GM12875 (cell line): Measurements from ENCODE around the gene CCNY.

Experiments
- H3K4me3 ChIP-seq: one replicate; pipeline ENCODE4 v1.5.1; 2011; ENCODE audit warnings: low read depth, low read length, control low read depth
- CTCF ChIP-seq: IDR thresholded peaks from 2 replicates; pipeline ENCODE4 v1.5.1; 2011; ENCODE audit warnings: low read depth, mild to moderate bottlenecking, control low read depth, inconsistent platforms, low read length, moderate library complexity, borderline replicate concordance; ENCODE audit not compliant: insufficient read depth

The CCNY gene

GRCh38 chr10:35470248-35470924 is 134.1 kb downstream of the CCNY start:
- TF ChIP-seq CTCF, result no peak
- H3K4me3 ChIP-seq, result no peak overlapping the region

GRCh38 chr10:35470925-35471315 is 134.6 kb downstream of the CCNY start:
- no peak overlapping the region for H3K4me3 ChIP-seq
- TF ChIP-seq CTCF, result no peak

GRCh38 chr10:35471435-35471834 is 135.1 kb downstream of the CCNY start:
- H3K4me3 ChIP-seq, result no peak overlapping the region
- TF ChIP-seq CTCF, result no peak

- no peak overlapping the region for H3K4me3 ChIP-seq
- TF ChIP-seq CTCF, result no peak
Observed at GRCh38 chr10:35480142-35480541, 143.8 kb downstream of the CCNY start.

DNA sequence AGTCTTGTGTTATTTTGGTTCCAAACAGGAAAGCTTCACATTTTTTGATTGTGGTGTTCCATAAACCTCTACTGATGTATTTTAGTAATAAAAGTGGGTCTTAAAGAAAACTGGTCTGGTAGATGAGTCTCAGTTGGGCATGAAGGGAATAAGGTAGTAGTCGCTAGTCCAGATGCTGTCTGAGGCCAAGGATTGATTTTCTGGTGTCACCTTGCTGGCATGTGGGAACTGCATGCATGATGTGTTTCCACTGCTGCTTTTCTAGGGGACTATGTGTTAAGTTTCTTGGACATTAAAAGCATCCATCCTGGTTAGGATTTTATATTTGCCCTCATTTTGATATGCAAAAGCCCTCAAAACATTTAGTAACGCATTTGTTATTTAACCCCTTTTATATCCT is 145.1 kb downstream of the CCNY start:
- no peak overlapping the region for H3K4me3 ChIP-seq
- TF ChIP-seq CTCF, result no peak

GRCh38 chr10:35486297-35486990 is 150.1 kb downstream of the CCNY start:
- no peak for TF ChIP-seq CTCF
- no peak overlapping the region for H3K4me3 ChIP-seq
